ENCODE measurements around the gene FAM53C.
A peak's percentile ranks its signal among the peaks of the same experiment; 100 is the strongest.
"Not testable (repeated sequence)": the region's sequence is repeated elsewhere in the genome, so short reads cannot be mapped to it uniquely, and the experiment has no call there.

The FAM53C gene

GRCh38 chr5:138351517-138351916 lies 13.5 kb downstream of the FAM53C start:
- no peak for DNase-seq

GRCh38 chr5:138352071-138352721 lies 14.1 kb downstream of the FAM53C start, which contains the start of gene KDM3B:
KDM3B (plus strand) TSS chr5:138352685; CDS start chr5:138352796, 111 bp downstream.
- DNase-seq: peak; percentile 72

- no peak for DNase-seq
Measured at GRCh38 chr5:138352722-138353559, 14.9 kb downstream of the FAM53C start.

- DNase-seq: no peak
Measured at GRCh38 chr5:138353560-138354080, 15.6 kb downstream of the FAM53C start.

- DNase-seq: no peak
Measured at GRCh38 chr5:138354387-138354786, 16.3 kb downstream of the FAM53C start.

- no peak for DNase-seq
Measured at GRCh38 chr5:138354926-138355378, 16.9 kb downstream of the FAM53C start.

- DNase-seq: no peak
Measured at GRCh38 chr5:138359621-138360020, 21.6 kb downstream of the FAM53C start.

- DNase-seq: no peak
Measured at GRCh38 chr5:138360941-138361452, 22.9 kb downstream of the FAM53C start.

GRCh38 chr5:138364576-138364975 lies 26.5 kb downstream of the FAM53C start:
- DNase-seq: no peak

- DNase-seq: no peak
Measured at GRCh38 chr5:138366632-138367382, 28.7 kb downstream of the FAM53C start.

GRCh38 chr5:138369261-138369660 lies 31.2 kb downstream of the FAM53C start:
- no peak for DNase-seq

- no peak for DNase-seq
Measured at GRCh38 chr5:138369706-138370105, 31.6 kb downstream of the FAM53C start.

- no peak for DNase-seq
Measured at GRCh38 chr5:138370537-138370936, 32.5 kb downstream of the FAM53C start.

- DNase-seq: no peak
Measured at GRCh38 chr5:138371454-138371853, 33.4 kb downstream of the FAM53C start.

GRCh38 chr5:138372225-138372624 lies 34.2 kb downstream of the FAM53C start:
- no peak for DNase-seq

GRCh38 chr5:138372653-138373052 lies 34.6 kb downstream of the FAM53C start:
- DNase-seq: no peak

GRCh38 chr5:138382347-138382746 lies 44.3 kb downstream of the FAM53C start:
- DNase-seq: no peak

- DNase-seq: no peak
Measured at GRCh38 chr5:138385660-138386059, 47.6 kb downstream of the FAM53C start.

- no peak for DNase-seq
Measured at GRCh38 chr5:138386290-138386689, 48.2 kb downstream of the FAM53C start.

GRCh38 chr5:138389332-138389731 lies 51.3 kb downstream of the FAM53C start:
- no peak for DNase-seq

GRCh38 chr5:138389911-138390310 lies 51.8 kb downstream of the FAM53C start:
- DNase-seq: not testable (repeated sequence)

- DNase-seq: no peak
Measured at GRCh38 chr5:138391859-138392386, 53.9 kb downstream of the FAM53C start.

All from COR-L47 (cell line).